Fibroblast of peridontal ligament (primary cell): ENCODE measurements around the gene KCNQ1.

ENCODE experiments used
- DNase-seq: peaks from one replicate; pipeline ENCODE4 v3.0.0-alpha.2; 2010; ENCODE audit errors: extremely low read depth

KCNQ1 gene

DNA sequence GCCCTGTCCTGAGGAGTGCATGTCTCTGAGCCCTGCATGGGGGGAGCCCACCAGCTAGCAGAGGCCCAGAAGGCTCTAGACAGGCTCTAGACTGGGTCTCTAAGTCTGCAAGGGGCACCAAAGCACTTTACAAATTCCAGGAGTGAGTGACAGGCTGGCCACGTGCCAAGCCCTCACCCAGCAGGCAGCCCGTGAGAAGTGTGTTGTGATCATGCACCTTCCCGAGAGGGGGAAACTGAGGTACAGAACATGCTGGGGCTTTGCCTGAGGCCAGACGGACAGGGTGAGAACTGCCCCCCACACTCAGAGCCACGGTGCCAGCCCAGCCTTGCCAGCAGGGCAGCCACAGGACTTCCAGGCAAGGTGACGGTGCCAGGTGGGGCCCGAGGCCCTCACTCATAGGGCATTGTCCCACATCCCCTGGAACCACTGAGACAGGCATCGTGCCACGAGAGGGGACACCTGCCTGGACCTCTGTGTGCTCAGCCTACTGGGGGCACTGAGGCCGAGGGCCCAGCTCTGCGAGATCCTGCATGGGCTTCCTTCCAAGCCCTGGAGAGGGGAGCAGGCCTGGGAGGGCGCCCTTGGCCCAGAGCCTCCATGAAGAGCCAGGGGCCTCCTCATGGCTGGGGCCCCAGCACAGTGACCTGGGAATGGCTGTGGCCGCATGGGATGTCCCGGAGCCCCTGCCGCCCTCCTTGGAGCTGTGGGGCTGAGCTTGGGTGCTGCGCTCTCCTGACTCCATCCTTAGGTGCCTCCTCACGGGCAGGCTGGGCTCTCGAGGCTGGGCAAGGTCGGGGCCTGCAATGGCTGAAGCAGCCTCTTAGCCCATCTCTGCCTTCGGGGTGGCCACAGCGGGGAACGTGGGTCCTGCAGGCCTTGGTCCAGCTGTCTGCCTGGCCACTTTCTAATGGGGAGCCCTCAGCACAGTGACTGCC, 133.5 kb downstream of the KCNQ1 start:
- no peak for DNase-seq

DNA sequence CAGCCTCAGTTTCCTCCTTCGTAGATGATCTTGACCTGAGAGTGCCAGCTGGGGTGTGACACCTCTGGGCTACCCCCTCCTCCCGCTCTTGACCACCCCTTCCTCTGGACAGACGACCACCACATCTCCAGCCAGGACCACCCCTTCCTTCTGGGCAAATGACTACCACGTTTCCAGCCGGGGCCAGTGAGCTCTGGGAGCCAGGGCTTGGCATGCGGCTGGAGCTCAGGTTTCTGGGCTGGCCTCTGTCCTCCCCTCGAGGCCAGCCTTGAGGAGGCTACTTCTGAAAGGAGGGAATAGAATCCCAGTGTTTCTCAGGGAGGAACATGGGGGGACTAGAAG, 134.1 kb downstream of the KCNQ1 start:
- DNase-seq, result no peak

DNA sequence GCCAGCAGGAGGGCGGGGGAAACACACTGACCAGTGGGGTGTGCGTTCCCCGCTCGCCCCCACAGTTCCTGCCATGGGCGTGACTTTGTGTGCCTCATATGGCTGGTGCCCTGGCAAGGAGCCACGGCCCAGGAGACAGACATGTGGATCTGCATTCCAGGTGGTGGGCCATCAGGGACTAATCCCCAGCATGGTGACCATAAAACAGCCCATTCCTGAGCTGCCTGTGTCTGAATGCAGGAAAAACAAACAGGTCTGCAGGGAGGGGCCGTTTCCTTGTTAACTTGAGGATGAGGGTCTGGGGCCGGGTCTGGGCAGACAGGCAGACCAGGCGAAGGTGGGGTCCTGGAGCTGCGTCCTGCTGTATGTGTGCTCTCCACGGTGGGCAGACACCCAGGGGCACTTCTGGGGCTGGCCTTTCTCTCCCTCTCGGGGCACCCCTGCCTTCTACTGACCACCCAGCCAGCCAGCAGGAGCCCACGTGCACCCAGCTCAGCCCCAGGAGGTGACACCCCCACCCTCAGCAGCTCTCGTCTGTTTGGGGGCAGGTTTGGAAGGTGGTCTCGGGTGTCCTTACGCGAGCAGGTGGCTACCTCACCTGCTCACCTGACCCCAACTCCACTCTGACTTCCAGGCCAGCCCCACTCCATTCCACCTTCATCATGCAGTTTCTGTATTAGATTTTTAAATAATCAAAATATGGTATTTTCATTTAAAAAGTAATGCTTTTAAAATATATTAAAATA, 134.7 kb downstream of the KCNQ1 start:
- DNase-seq, result no peak

DNA sequence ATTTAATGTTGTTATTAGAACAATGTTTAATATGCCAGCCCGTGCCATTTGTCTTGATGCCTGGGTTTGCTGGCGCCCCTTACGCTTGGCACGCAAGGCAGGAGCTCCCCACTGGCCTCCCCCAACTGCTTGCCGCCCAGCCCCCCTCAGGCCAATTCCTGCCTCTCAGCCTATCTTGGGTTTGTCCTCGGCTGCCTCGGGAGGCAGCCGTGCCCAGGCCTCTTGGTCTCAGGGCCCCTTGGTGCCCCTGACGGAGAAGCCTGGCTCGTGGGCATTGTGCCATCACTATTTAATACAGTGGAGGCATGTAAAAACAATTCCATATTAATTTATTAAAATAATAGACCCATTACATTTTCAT, 135.2 kb downstream of the KCNQ1 start:
- DNase-seq, result no peak

DNA sequence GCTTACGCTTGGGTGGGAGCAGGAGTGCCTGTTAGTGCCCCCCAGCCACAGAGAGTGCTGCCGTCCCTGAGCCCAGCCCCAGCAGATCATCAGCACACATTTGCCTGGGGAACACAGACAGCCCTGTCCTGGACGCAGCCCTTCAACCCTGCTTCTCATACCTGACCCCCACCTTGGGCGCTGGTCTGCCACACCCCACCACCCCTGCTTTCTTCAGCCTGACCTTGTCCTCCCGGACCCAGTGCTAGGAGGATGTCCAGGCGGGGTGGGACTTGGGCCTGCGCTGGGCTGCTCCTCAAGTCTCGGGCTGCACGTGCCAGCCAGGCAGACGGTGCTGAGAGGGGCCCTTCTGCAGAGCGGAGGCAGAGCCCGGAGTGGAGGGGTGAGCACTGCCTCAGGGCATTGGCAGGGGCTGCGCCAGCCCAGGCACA, 135.8 kb downstream of the KCNQ1 start:
- no peak for DNase-seq

DNA sequence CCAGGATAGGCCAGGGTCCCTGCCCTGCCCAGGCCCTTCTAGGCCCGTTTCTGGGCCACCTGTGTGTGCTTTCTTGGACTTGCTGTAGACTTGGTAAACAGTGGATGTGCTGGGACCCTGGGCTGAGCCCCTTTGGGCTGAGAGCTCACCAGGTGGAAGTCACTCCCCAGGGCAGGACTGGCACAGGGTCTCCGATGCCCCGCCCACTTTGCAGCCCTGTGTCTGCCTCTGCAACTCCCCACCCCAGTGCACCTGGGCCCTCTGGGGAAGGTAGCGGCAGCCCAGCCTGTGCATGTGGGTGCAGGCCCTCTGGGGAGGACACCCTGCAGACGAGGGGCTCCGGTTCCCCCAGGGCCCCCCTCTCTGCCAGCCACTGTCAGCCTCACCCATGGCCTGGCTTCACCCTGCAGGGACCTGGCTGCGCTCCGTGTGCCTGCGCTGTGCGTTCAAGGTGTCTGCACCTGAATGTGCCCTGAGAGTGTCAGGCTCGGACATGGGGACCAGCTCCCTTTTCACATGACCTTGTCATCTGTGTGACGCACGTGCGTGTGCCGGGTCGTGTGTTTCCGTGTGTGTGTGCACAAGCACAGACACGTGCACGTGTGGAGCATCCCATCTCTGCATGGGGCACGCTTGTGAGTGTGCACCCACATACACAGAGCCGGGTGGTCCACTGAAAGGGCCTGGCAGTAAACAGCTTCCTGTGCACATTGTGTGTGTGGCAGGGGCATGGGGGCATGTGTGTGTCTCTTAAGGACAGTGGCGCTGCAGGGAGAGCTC, 136.5 kb downstream of the KCNQ1 start:
- no peak for DNase-seq

DNA sequence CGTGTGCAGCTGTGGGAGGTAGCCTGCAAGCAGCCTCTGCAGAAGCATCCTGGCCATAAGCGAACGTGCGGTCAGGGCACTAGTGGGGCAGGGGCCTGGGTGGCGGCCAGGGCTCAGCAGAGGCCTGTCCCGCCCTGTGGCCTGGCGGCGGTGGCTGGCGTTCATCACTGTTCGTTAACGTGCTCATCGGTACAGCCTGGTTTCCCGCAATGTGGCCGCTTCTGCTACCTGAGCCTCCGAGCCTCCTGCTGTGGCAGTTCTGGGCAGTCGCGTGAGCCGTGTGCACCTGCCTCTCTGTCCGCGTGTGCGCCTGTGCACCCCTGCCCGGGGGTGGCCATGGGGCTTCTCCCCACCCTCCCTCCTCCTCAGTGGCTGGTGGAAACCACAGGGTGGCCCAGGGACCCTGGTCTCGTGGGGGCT, 137.1 kb downstream of the KCNQ1 start:
- no peak for DNase-seq

DNA sequence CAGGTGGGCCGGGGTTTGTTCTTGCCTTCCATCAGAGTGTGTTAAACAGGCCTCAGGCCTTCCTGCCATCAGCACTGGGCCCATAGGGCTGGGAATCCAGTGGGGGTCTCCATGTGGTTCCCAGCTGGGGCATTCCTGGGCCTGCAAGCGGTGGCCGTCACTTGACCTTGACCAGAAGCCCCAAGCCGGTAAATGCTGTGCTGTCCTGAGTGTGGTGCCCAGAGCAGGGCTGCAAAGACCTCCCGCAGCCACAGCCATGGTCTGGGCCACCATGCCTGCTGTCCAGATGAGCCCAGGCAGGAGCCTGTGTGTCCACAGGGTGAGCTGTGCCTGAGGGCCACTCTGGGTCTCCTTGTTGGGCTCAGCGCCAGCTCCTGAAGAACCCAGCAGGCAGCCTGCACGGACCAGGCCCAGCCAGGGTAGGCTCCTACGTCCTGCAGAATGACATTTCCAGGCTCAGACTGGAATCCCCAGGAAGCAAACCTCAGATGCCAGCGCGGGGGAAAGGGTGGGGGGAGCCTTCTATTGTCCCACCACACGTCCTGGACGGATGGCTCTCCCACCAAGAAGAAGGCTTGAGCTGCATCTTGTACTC, 137.6 kb downstream of the KCNQ1 start:
- DNase-seq, result no peak

DNA sequence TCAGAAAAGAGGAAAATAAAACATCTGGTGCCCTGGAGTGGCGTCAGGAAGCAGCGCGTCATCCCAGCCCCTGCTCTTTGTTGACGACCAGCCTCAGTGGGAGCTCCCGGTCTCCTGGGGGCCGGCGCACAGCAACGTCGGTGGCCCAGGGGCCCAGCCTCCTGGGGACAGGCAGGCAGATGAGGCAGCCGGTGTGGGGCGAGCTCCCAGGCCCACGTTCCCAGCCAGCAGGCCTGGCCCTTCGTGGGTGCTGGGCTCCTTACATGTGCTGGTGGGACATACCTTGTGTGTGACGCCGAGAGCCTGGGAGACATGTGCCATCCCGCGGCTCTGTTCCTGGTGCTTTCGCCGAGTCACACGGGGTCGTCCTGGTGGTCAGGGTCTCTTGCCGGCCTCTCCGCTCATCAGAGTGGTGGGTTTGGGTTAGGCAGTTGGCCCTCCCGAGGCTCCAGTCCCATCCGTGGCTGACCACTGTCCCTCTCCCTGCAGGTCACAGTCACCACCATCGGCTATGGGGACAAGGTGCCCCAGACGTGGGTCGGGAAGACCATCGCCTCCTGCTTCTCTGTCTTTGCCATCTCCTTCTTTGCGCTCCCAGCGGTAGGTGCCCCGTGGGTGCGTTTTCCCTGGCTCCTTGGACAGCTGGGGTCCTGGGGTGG, 138.3 kb downstream of the KCNQ1 start:
- DNase-seq, result no peak

DNA sequence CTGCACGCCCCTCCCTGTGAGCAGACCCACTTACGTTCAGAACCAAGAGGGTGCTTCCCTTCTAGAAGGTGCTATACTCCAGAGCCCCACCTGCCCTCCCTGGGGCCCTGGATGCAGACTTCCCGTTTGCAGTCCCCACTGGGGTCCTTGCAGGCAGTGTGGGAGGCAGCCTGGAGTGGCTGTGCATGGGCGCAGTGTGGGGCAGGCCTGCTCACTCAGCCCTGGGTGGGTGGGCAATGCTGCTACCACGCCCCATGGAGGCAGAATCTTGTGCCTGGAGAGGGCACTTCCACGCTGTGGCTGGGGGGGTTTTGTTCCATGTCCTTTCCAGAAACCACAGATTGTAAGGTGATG, 138.8 kb downstream of the KCNQ1 start:
- no peak for DNase-seq

DNA sequence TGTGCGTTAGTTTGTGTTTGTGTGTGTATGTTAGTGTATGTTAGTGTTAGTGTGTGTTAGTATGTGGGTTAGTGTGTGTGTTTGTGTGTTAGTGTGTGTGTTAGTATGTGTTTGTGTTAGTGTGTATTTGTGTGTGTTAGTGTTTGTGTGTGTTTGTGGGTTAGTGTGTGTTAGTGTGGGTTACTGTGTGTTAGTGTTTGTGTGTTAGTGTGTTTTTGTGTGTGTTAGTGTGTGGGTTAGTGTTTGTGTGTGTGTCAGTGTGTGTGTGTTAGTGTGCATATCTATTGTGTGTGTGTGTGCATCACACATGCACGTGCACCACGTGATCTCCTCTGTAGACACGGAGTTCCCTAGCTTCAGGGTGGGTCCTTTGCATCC, 139.6 kb downstream of the KCNQ1 start:
- DNase-seq, result no peak

DNA sequence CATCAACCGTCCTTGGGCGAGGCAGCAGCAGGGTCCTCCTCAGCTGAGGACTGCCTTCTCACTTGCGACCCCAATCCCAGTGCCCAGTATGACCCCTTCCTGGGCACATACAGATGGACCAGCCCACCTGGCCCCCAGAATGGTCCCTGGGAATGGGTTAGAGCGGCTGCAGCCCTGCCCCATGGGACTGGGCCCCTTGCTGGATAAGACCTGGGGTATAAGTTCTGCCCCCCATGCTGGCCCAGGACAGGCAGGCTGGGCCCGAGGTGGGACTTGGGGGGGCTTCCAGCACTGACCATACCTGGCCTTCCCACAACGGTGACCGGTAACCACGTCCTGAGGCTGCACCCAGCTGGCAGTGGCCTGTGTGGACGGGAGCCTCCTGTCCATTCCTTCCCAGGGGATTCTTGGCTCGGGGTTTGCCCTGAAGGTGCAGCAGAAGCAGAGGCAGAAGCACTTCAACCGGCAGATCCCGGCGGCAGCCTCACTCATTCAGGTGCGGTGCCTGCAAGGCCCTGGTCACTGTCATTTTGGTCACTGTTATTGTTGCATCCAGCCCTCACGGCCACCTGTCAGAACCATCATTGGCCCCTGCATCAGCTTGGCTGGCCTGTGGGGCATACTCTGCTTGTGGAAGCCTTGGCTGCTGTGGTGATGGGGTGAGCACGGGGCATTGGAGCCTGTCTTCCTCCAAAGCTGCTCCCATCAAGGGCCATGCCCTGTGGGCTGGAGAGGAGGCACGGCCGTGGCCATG, 140.2 kb downstream of the KCNQ1 start:
- DNase-seq, result no peak

DNA sequence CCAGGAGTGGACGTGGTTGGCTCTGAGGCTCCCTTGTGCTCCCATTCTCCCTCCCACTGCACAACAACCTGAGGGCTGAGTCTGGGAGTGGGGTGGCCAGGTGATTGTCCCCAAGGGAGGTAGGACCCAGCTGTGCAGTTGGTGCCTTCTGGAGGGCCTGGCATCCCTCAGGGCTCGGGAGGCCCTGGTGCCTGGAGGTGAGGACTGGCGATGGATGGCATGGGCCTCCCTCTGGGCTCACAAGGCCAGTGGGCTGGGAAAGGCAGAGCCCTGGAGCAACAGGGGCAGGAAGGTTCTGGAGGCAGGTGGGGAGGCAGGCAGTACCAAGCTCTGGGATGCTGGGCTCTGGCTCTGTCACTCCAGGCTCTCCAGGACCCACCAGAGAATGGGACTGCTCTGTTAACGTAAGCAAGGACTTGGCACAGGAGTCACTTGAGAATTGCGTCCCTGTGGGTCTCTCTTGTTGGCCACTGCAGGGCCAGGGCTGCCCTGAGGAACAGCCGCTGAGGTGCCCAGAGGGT, 140.8 kb downstream of the KCNQ1 start:
- DNase-seq, result no peak

DNA sequence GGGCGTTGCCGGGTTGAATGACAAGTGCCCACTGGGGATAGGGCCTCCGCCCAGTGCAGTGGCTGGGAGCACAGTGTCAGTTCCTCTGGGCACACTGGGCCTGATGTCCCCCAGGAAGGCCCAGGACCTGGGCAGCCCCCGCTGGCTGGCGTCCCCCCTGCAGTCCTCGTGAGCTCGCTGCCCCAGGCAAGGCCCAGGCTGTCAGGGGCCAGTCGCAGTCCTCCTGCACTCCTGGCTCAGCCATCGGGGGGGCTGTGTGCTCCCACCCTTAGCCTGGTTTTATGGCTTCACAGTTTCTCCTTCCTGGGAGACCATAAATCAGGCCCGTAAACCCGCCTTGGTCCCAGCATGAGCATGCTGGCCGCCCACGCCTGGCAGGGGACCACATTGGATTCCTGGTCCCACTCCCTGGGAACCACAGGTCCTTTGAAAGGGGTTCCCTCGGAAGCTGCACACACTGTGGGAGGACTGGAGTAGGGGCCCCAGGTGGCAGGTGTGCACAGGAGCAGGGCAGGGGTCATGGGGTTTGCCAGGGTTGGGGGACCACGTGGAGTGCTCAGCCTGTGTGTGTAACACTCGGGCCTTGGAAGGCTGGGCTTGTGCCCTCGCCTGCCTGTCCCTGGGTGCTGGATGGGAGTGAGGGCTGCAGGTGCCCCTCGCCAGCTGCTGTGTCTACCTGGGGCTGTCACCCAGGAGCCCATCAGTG, 141.4 kb downstream of the KCNQ1 start:
- no peak for DNase-seq

DNA sequence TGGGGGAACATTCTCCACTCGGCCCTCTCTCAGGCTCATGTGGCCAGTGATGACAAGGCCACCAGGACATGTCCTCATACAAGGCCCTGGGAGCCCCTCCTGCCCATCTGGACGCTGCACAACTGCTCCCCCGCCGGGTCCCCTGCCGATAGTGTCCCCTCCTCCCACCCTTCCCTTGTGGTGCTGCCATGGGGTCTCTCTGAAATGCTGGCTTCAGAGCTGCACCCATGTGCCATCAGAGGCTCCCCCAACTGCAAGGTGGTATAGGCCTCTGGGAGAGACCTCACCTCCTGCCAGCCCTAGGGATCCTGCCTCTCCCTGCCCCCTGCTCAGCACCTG, 142.0 kb downstream of the KCNQ1 start:
- no peak for DNase-seq

DNA sequence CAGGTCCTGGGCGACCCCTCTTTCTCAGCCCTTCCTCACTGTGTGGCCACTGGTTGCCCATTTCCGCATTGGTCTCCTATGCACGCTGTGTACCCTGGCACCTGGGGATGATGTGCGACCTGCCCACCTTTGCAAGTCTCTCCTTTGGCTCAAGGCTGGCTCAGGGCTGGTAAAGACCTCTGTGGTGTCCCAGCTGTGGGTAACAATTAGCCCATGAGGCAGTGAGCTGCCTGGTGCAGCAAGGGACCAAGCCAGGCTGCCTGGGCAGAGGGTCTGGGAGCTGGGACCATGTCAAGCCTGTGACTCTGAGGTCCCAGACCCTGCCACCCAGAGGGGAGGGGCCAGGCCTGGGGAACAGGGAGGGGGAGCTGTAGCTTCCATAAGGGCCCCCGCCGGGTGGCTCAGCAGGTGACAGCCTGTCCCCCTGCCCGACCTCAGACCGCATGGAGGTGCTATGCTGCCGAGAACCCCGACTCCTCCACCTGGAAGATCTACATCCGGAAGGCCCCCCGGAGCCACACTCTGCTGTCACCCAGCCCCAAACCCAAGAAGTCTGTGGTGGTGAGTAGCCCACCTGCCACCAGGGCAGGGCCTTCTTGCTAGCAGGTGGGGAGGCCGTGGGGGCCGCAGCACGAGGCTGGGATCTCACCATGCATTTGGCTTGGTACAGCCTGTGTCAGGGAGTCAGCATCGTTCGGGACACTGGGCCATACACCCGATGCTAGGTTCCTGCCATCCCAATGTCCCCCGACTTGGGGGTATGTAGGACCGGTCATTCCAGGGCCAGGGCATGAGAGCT, 142.5 kb downstream of the KCNQ1 start:
- DNase-seq, result no peak

DNA sequence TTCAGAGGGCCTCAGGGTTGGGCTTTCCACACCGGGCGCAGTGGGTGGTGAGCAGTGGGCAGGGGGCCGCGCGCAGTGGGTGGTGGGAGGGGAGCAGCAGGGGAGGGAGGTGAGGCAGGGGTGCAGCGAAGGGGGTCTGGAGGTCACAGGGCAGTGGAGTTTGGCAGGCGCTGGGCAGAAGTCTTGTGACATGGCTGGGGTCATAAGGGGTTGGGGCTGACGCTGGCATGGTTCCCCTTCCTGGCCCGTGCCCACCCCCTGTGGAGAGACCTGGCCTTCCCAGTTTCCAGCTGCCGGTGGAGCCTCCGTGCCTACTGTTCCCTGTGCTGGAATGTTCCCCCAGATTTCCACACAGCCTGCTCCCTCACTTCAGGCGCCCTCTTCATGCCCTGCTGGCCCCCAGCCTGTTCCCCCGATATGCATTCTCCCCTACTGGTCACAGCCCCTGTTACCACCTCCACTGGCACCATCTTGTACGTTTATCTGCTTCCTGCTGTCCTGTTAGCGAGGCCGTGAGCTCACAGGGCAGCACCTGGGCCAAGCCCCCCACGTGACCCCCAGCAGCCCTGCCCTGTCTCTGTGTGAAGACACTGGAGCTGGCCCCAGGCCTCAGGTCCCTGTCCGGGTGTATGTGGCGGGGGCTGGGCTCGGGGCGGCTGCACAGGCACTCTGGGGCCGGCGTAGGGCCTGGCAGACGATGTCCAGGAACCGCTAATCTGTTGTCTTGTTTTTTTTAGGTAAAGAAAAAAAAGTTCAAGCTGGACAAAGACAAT, 143.4 kb downstream of the KCNQ1 start:
- DNase-seq, result no peak

DNA sequence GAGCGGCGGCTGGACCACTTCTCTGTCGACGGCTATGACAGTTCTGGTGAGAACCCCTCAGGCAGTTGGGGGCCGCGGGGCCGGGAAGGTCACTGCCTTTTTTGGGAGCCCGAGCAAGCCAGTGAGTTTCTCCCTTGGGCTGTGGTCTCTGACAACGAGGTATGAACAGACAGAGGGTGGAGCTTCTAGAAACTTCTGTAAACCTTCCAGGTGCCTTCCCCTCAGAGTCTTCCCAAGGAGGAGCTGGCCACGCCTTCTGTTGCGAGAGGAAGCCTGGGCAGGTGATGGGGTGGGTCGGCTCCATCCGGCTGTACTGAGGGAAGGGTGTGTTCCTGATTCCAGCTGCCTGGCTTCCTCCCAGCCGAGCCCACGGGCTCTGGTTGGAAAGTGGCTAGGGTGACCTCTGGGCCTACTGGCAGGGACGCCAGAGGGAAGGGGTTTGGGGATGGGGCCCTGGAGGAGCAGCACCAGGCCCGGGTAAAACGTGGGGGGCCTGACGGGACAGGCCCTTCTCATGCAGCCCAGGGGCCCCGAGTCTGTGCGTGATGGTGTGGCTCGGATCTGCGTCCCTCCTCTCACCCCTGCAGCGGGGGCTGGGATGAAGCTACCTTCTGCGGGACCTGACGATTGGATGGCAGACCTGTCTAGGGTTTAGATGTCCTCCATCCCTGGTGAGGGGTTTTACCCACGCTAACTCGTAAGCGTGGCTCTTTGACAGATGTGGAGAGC, 144.2 kb downstream of the KCNQ1 start:
- no peak for DNase-seq
